SK-N-SH (cell line): ENCODE data around the gene DPYSL5. TPM values are rescaled to one million over a fixed set of nuclear protein-coding genes. Genes with fewer than 3 reads are reported as not detected.

Experiments used
- CTCF ChIA-PET: fragments of 300-600, 350-600 bp; formaldehyde crosslinking; extraction: SDS; loops from one replicate; lab custom pipeline; 2021; lab: Yijun Ruan, JAX
- POLR2A ChIA-PET: fragments of 350-600 bp; sonication (Branson Sonifier 250); formaldehyde crosslinking; extraction: SDS; loops from one replicate; lab custom pipeline; 2020; ENCODE audit warnings: antibody characterized with exemption, inconsistent platforms; lab: Yijun Ruan, JAX
- DNase-seq: peaks from one replicate; pipeline ENCODE4 v3.0.0; 2012
- H2AFZ ChIP-seq: fragments of 200-600 bp; sonication (generic); 2 replicates; pipeline ENCODE4 v1.8.1; 2016; ENCODE audit warnings: antibody characterized with exemption, mild to moderate bottlenecking, low read depth
- H3F3A ChIP-seq: fragments of 200-600 bp; sonication (generic); replicated peaks from 2 replicates; pipeline ENCODE3; 2016; ENCODE audit warnings: antibody characterized with exemption, mild to moderate bottlenecking; ENCODE audit not compliant: insufficient read depth
- H3K27ac ChIP-seq, 2 experiments: fragments of 200-500 bp in 1 of 2; fragments of 200-600 bp in 1 of 2; sonication (Bioruptor generic) in 1 of 2; sonication (generic), shearing (Covaris generic) in 1 of 2; 2 replicates each; pipeline versions ENCODE4 v1.5.1 to v1.6.1; 2014 to 2016; ENCODE audit warnings: low read depth in 2 of 2, inconsistent platforms in 1 of 2, low read length in 1 of 2, mild to moderate bottlenecking in 1 of 2, mixed read lengths in 1 of 2
- H3K27me3 ChIP-seq: fragments of 200-600 bp; sonication (generic), shearing (Covaris generic); 2 replicates; pipeline ENCODE4 v1.6.1; 2016; ENCODE audit warnings: mixed run types; ENCODE audit not compliant: insufficient read depth
- H3K36me3 ChIP-seq, 2 experiments: fragments of 200-500 bp in 1 of 2; fragments of 200-600 bp in 1 of 2; sonication (Bioruptor generic) in 1 of 2; sonication (generic) in 1 of 2; replicated peaks in 1 of 2; 2 replicates each; pipeline versions ENCODE3 to v1.5.1; 2014 to 2016; ENCODE audit warnings: low read length in 1 of 2, mild to moderate bottlenecking in 1 of 2; ENCODE audit not compliant: insufficient read depth in 2 of 2, control insufficient read depth in 1 of 2
- H3K4me1 ChIP-seq, 2 experiments: fragments of 200-500 bp in 1 of 2; fragments of 200-600 bp in 1 of 2; sonication (Bioruptor generic) in 1 of 2; sonication (generic), shearing (Covaris generic) in 1 of 2; 2 replicates each; pipeline versions ENCODE4 v1.5.1 to v1.6.1; 2014 to 2016; ENCODE audit warnings: low read depth in 1 of 2, low read length in 1 of 2, mixed run types in 1 of 2; ENCODE audit not compliant: insufficient read depth in 2 of 2, control insufficient read depth in 1 of 2
- H3K4me2 ChIP-seq: fragments of 200-600 bp; sonication (generic), shearing (Covaris generic); 2 replicates; pipeline ENCODE4 v1.6.1; 2017; ENCODE audit warnings: mixed run types
- H3K4me3 ChIP-seq, 2 experiments: fragments of 200-500 bp in 1 of 2; fragments of 200-600 bp in 1 of 2; sonication (Bioruptor generic) in 1 of 2; sonication (generic), shearing (Covaris generic) in 1 of 2; 2 replicates each; pipeline versions ENCODE4 v1.5.1 to v1.8.1; 2014 to 2016; ENCODE audit warnings: low read depth in 2 of 2, inconsistent platforms in 1 of 2, low read length in 1 of 2, mild to moderate bottlenecking in 1 of 2, mixed read lengths in 1 of 2, moderate library complexity in 1 of 2
- H3K79me2 ChIP-seq: fragments of 200-600 bp; sonication (generic); 2 replicates; pipeline ENCODE4 v1.8.1; 2017; ENCODE audit warnings: mild to moderate bottlenecking; ENCODE audit not compliant: insufficient read depth
- H3K9ac ChIP-seq: fragments of 200-600 bp; sonication (generic); 2 replicates; pipeline ENCODE4 v1.6.1; 2017; ENCODE audit warnings: mixed run types
- H3K9me2 ChIP-seq: fragments of 200-600 bp; sonication (generic); 2 replicates; pipeline ENCODE4 v1.6.1; 2017; ENCODE audit warnings: mixed run types
- H3K9me3 ChIP-seq: fragments of 200-600 bp; sonication (generic); 2 replicates; pipeline ENCODE4 v1.6.1; 2017; ENCODE audit warnings: mixed run types, mild to moderate bottlenecking, moderate library complexity
- H4K20me1 ChIP-seq: fragments of 200-600 bp; sonication (generic); 2 replicates; pipeline ENCODE4 v1.6.1; 2017; ENCODE audit warnings: mild to moderate bottlenecking, mixed run types; ENCODE audit not compliant: insufficient read depth
- CTCF ChIP-seq: fragments of 200-600 bp; sonication (generic); IDR thresholded peaks from 2 replicates; pipeline ENCODE4 v1.6.1; 2017; ENCODE audit warnings: antibody characterized with exemption, mild to moderate bottlenecking, moderate library complexity
- ELF1 ChIP-seq: IDR thresholded peaks from 2 replicates; pipeline ENCODE4 v1.4.0; 2012
- EP300 ChIP-seq, 2 experiments: IDR thresholded peaks; 2 replicates each; pipeline versions ENCODE4 v1.4.0 to v1.6.1; 2012; ENCODE audit warnings: borderline replicate concordance in 1 of 2, low read depth in 1 of 2, low read length in 1 of 2
- EZH2phosphoT487 ChIP-seq: fragments of 200-600 bp; sonication (generic); IDR thresholded peaks from 2 replicates; pipeline ENCODE4 v1.6.1; 2017; ENCODE audit warnings: low read depth, mixed run types, mild to moderate bottlenecking, antibody characterized with exemption, moderate library complexity, borderline replicate concordance
- FOSL2 ChIP-seq: IDR thresholded peaks from 2 replicates; pipeline ENCODE4 v1.4.0; 2012; ENCODE audit warnings: low read depth, mild to moderate bottlenecking, moderate library complexity, borderline replicate concordance
- JUND ChIP-seq: IDR thresholded peaks from 2 replicates; pipeline ENCODE4 v1.4.0; 2012
- MXI1 ChIP-seq: IDR thresholded peaks from 2 replicates; pipeline ENCODE4 v1.6.1; 2012; ENCODE audit warnings: mild to moderate bottlenecking, low read depth, low read length, improper control_type of control experiment
- NRF1 ChIP-seq: IDR thresholded peaks from 2 replicates; pipeline ENCODE4 v1.6.1; 2012; ENCODE audit warnings: low read depth, mild to moderate bottlenecking, low read length
- PBX3 ChIP-seq: IDR thresholded peaks from 2 replicates; pipeline ENCODE4; 2012
- TAF1 ChIP-seq: IDR thresholded peaks from 2 replicates; pipeline ENCODE4 v1.6.1; 2012; ENCODE audit warnings: low read depth, mild to moderate bottlenecking, low read length, moderate library complexity, borderline replicate concordance
- YY1 ChIP-seq: IDR thresholded peaks from 2 replicates; pipeline ENCODE4 v1.4.0; 2012; ENCODE audit warnings: low read depth, mild to moderate bottlenecking
- ZBTB33 ChIP-seq: IDR thresholded peaks from 2 replicates; pipeline ENCODE4 v1.4.0; 2012; ENCODE audit warnings: low read depth, borderline replicate concordance
- WGBS: methylation state at CpG from one replicate; pipeline ENCODE4 v1.1.6; 2017; ENCODE audit warnings: low lambda C conversion rate; 5-methylcytosine and 5-hydroxymethylcytosine counted together
- polyA plus RNA-seq, 3 experiments: library from polyadenylated mRNA; depleted of rRNA; stranded (reverse); fragments of >200 nt; gene quantifications; 2 replicates each; pipeline ENCODE4 v1.2.3, GENCODE V29; 2012
- TF ChIP-seq, protein P1 (sequence below): fragments of 150-350 bp; IDR thresholded peaks from 2 replicates; pipeline ENCODE4 v1.6.1; 2017; ENCODE audit warnings: antibody characterized with exemption, low read length, low read depth, borderline replicate concordance
- TF ChIP-seq, protein P2 (sequence below): IDR thresholded peaks from 2 replicates; pipeline ENCODE4 v1.4.0; 2012; ENCODE audit warnings: low read depth, borderline replicate concordance
- TF ChIP-seq, protein P3 (sequence below): IDR thresholded peaks from 2 replicates; pipeline ENCODE4 v1.6.1; 2012; ENCODE audit warnings: mild to moderate bottlenecking, low read depth, low read length, moderate library complexity
- TF ChIP-seq, protein P4 (sequence below): IDR thresholded peaks from 2 replicates; pipeline ENCODE4 v1.4.0; 2012; ENCODE audit warnings: low read depth

Gene DPYSL5
- polyA plus RNA-seq, 1 of the 3 experiments (the other 2 are of a cell fraction), result 0.79 TPM

DNA sequence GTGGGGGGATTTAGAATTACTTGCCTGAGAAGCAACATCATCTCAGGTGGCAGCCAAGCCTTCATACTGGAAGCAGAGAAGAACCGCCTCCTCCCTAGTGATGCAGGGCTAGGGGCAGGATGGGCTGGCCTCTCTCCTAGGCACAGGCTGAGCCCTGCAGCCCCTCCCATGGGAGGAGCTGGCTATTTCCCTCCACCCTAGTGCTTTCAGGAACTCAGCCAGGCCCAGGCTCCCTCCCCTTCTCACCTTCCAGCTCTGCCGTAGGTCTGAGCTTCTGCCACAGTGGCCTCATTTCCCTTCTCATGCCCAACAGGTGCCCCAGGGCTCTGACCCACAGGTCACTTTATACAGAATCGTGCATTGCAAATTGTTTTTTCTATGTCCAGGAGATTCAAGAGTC lies 31.0 kb upstream of the DPYSL5 start:
- Histone ChIP-seq H3K27ac (no peak overlapping the region), H3K4me3 (no peak overlapping the region), H4K20me1 (no peaks in the 10 kb centered on the region), H3K4me1 (no peaks in the 10 kb centered on the region; a peak in 1 of 4 replicates), H3K9me3 (no peaks in the 10 kb centered on the region), H3K4me2 (no peak overlapping the region), H3K79me2 (no peaks in the 10 kb centered on the region), H2AFZ (no peak overlapping the region), H3K9me2 (no peaks in the 10 kb centered on the region), H3K36me3 (no peaks in the 10 kb centered on the region), H3K27me3 (no peaks in the 10 kb centered on the region), H3K9ac (no peak overlapping the region), H3F3A (no peaks in the 10 kb centered on the region)
- peak; percentile 51 for DNase-seq
- TF ChIP-seq EP300 (IDR thresholded peaks at IDR 0.05; ENCODE audit: borderline replicate concordance in 1 of 2, low read depth in 1 of 2, low read length in 1 of 2) (no peak), FOSL2 (no peak), MXI1 (no peak), JUND (no peak), ZBTB33 (no peak), TAF1 (no peak), NRF1 (no peak), CTCF (no peak), PBX3 (no peak), EZH2phosphoT487 (no peak), ELF1 (no peak), YY1 (no peak)
- TF ChIP-seq, protein P1, sequence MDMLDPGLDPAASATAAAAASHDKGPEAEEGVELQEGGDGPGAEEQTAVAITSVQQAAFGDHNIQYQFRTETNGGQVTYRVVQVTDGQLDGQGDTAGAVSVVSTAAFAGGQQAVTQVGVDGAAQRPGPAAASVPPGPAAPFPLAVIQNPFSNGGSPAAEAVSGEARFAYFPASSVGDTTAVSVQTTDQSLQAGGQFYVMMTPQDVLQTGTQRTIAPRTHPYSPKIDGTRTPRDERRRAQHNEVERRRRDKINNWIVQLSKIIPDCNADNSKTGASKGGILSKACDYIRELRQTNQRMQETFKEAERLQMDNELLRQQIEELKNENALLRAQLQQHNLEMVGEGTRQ, result no peak
- TF ChIP-seq, protein P2, sequence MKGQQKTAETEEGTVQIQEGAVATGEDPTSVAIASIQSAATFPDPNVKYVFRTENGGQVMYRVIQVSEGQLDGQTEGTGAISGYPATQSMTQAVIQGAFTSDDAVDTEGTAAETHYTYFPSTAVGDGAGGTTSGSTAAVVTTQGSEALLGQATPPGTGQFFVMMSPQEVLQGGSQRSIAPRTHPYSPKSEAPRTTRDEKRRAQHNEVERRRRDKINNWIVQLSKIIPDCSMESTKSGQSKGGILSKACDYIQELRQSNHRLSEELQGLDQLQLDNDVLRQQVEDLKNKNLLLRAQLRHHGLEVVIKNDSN, result no peak
- TF ChIP-seq, protein P3, sequence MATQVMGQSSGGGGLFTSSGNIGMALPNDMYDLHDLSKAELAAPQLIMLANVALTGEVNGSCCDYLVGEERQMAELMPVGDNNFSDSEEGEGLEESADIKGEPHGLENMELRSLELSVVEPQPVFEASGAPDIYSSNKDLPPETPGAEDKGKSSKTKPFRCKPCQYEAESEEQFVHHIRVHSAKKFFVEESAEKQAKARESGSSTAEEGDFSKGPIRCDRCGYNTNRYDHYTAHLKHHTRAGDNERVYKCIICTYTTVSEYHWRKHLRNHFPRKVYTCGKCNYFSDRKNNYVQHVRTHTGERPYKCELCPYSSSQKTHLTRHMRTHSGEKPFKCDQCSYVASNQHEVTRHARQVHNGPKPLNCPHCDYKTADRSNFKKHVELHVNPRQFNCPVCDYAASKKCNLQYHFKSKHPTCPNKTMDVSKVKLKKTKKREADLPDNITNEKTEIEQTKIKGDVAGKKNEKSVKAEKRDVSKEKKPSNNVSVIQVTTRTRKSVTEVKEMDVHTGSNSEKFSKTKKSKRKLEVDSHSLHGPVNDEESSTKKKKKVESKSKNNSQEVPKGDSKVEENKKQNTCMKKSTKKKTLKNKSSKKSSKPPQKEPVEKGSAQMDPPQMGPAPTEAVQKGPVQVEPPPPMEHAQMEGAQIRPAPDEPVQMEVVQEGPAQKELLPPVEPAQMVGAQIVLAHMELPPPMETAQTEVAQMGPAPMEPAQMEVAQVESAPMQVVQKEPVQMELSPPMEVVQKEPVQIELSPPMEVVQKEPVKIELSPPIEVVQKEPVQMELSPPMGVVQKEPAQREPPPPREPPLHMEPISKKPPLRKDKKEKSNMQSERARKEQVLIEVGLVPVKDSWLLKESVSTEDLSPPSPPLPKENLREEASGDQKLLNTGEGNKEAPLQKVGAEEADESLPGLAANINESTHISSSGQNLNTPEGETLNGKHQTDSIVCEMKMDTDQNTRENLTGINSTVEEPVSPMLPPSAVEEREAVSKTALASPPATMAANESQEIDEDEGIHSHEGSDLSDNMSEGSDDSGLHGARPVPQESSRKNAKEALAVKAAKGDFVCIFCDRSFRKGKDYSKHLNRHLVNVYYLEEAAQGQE, result no peak
- TF ChIP-seq, protein P4, sequence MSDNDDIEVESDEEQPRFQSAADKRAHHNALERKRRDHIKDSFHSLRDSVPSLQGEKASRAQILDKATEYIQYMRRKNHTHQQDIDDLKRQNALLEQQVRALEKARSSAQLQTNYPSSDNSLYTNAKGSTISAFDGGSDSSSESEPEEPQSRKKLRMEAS, result no peak
- POLR2A ChIA-PET, result no interaction called here
- WGBS, result 49% methylated on average over 3 of the region's 3 CpGs
- CTCF ChIA-PET, result interaction anchor here (0.8 to 4.0 kb wide), 5 partner anchors 17 to 200 kb away, joined by 3 to 21 read pairs (median 5); no protein-coding TSS in a partner anchor
